SK-N-SH (cell line): ENCODE measurements around the gene RFX5. TPM values are rescaled to one million over a fixed set of nuclear protein-coding genes. Genes with fewer than 3 reads are reported as not detected.

Source experiments
- CTCF ChIA-PET: fragments of 300-600, 350-600 bp; formaldehyde crosslinking; extraction: SDS; loops from one replicate; lab custom pipeline; 2021; lab: Yijun Ruan, JAX
- POLR2A ChIA-PET: fragments of 350-600 bp; sonication (Branson Sonifier 250); formaldehyde crosslinking; extraction: SDS; loops from one replicate; lab custom pipeline; 2020; ENCODE audit warnings: antibody characterized with exemption, inconsistent platforms; lab: Yijun Ruan, JAX
- DNase-seq: peaks from one replicate; pipeline ENCODE4 v3.0.0; 2012
- H2AFZ ChIP-seq: fragments of 200-600 bp; sonication (generic); 2 replicates; pipeline ENCODE4 v1.8.1; 2016; ENCODE audit warnings: antibody characterized with exemption, mild to moderate bottlenecking, low read depth
- H3F3A ChIP-seq: fragments of 200-600 bp; sonication (generic); replicated peaks from 2 replicates; pipeline ENCODE3; 2016; ENCODE audit warnings: antibody characterized with exemption, mild to moderate bottlenecking; ENCODE audit not compliant: insufficient read depth
- H3K27ac ChIP-seq, 2 experiments: fragments of 200-500 bp in 1 of 2; fragments of 200-600 bp in 1 of 2; sonication (Bioruptor generic) in 1 of 2; sonication (generic), shearing (Covaris generic) in 1 of 2; 2 replicates each; pipeline versions ENCODE4 v1.5.1 to v1.6.1; 2014 to 2016; ENCODE audit warnings: low read depth in 2 of 2, inconsistent platforms in 1 of 2, low read length in 1 of 2, mild to moderate bottlenecking in 1 of 2, mixed read lengths in 1 of 2
- H3K27me3 ChIP-seq: fragments of 200-600 bp; sonication (generic), shearing (Covaris generic); 2 replicates; pipeline ENCODE4 v1.6.1; 2016; ENCODE audit warnings: mixed run types; ENCODE audit not compliant: insufficient read depth
- H3K36me3 ChIP-seq, 2 experiments: fragments of 200-500 bp in 1 of 2; fragments of 200-600 bp in 1 of 2; sonication (Bioruptor generic) in 1 of 2; sonication (generic) in 1 of 2; replicated peaks in 1 of 2; 2 replicates each; pipeline versions ENCODE3 to v1.5.1; 2014 to 2016; ENCODE audit warnings: low read length in 1 of 2, mild to moderate bottlenecking in 1 of 2; ENCODE audit not compliant: insufficient read depth in 2 of 2, control insufficient read depth in 1 of 2
- H3K4me1 ChIP-seq, 2 experiments: fragments of 200-500 bp in 1 of 2; fragments of 200-600 bp in 1 of 2; sonication (Bioruptor generic) in 1 of 2; sonication (generic), shearing (Covaris generic) in 1 of 2; 2 replicates each; pipeline versions ENCODE4 v1.5.1 to v1.6.1; 2014 to 2016; ENCODE audit warnings: low read depth in 1 of 2, low read length in 1 of 2, mixed run types in 1 of 2; ENCODE audit not compliant: insufficient read depth in 2 of 2, control insufficient read depth in 1 of 2
- H3K4me2 ChIP-seq: fragments of 200-600 bp; sonication (generic), shearing (Covaris generic); 2 replicates; pipeline ENCODE4 v1.6.1; 2017; ENCODE audit warnings: mixed run types
- H3K4me3 ChIP-seq, 2 experiments: fragments of 200-500 bp in 1 of 2; fragments of 200-600 bp in 1 of 2; sonication (Bioruptor generic) in 1 of 2; sonication (generic), shearing (Covaris generic) in 1 of 2; 2 replicates each; pipeline versions ENCODE4 v1.5.1 to v1.8.1; 2014 to 2016; ENCODE audit warnings: low read depth in 2 of 2, inconsistent platforms in 1 of 2, low read length in 1 of 2, mild to moderate bottlenecking in 1 of 2, mixed read lengths in 1 of 2, moderate library complexity in 1 of 2
- H3K79me2 ChIP-seq: fragments of 200-600 bp; sonication (generic); 2 replicates; pipeline ENCODE4 v1.8.1; 2017; ENCODE audit warnings: mild to moderate bottlenecking; ENCODE audit not compliant: insufficient read depth
- H3K9ac ChIP-seq: fragments of 200-600 bp; sonication (generic); 2 replicates; pipeline ENCODE4 v1.6.1; 2017; ENCODE audit warnings: mixed run types
- H3K9me2 ChIP-seq: fragments of 200-600 bp; sonication (generic); 2 replicates; pipeline ENCODE4 v1.6.1; 2017; ENCODE audit warnings: mixed run types
- H3K9me3 ChIP-seq: fragments of 200-600 bp; sonication (generic); 2 replicates; pipeline ENCODE4 v1.6.1; 2017; ENCODE audit warnings: mixed run types, mild to moderate bottlenecking, moderate library complexity
- H4K20me1 ChIP-seq: fragments of 200-600 bp; sonication (generic); 2 replicates; pipeline ENCODE4 v1.6.1; 2017; ENCODE audit warnings: mild to moderate bottlenecking, mixed run types; ENCODE audit not compliant: insufficient read depth
- CHD2 ChIP-seq: fragments of 150-350 bp; IDR thresholded peaks from 2 replicates; pipeline ENCODE4 v1.6.1; 2018; ENCODE audit warnings: low read length; ENCODE audit not compliant: partially characterized antibody
- EP300 ChIP-seq, 2 experiments: IDR thresholded peaks; 2 replicates each; pipeline versions ENCODE4 v1.4.0 to v1.6.1; 2012; ENCODE audit warnings: borderline replicate concordance in 1 of 2, low read depth in 1 of 2, low read length in 1 of 2
- FOSL2 ChIP-seq: IDR thresholded peaks from 2 replicates; pipeline ENCODE4 v1.4.0; 2012; ENCODE audit warnings: low read depth, mild to moderate bottlenecking, moderate library complexity, borderline replicate concordance
- FOXJ3 ChIP-seq: sonication (generic); formaldehyde crosslinking; IDR thresholded peaks from 2 replicates; pipeline ENCODE4 v1.5.1; 2020; ENCODE audit warnings: mild to moderate bottlenecking, missing genetic modification reagents
- GABPA ChIP-seq: IDR thresholded peaks from 2 replicates; pipeline ENCODE4 v1.4.0; 2012; ENCODE audit warnings: low read depth, mild to moderate bottlenecking
- GATA2 ChIP-seq: sonication (generic); formaldehyde crosslinking; IDR thresholded peaks from 2 replicates; pipeline ENCODE4 v1.5.0; 2020; ENCODE audit warnings: mild to moderate bottlenecking, missing genetic modification reagents
- IRF3 ChIP-seq: fragments of 150-350 bp; IDR thresholded peaks from 2 replicates; pipeline ENCODE4 v1.6.1; 2016; ENCODE audit warnings: mild to moderate bottlenecking, low read depth, low read length
- MEF2A ChIP-seq: IDR thresholded peaks from 2 replicates; pipeline ENCODE4 v1.4.0; 2012; ENCODE audit warnings: low read depth, borderline replicate concordance
- NFIC ChIP-seq: IDR thresholded peaks from 2 replicates; pipeline ENCODE4 v1.4.0; 2012; ENCODE audit warnings: borderline replicate concordance
- RCOR1 ChIP-seq: fragments of 150-350 bp; IDR thresholded peaks from 2 replicates; pipeline ENCODE4 v1.6.1; 2017; ENCODE audit warnings: antibody characterized with exemption, low read length
- REST ChIP-seq: IDR thresholded peaks from 2 replicates; pipeline ENCODE4 v1.6.1; 2012; ENCODE audit warnings: mild to moderate bottlenecking, low read depth, low read length, moderate library complexity
- RFX5 ChIP-seq: IDR thresholded peaks from 2 replicates; pipeline ENCODE4 v1.6.1; 2012; ENCODE audit warnings: mild to moderate bottlenecking, improper control_type of control experiment, low read length
- SIN3A ChIP-seq: IDR thresholded peaks from 2 replicates; pipeline ENCODE4 v1.6.1; 2012; ENCODE audit warnings: low read depth, mild to moderate bottlenecking, low read length, moderate library complexity, borderline replicate concordance
- USF1 ChIP-seq: IDR thresholded peaks from 2 replicates; pipeline ENCODE4 v1.4.0; 2012; ENCODE audit warnings: low read depth, borderline replicate concordance
- YY1 ChIP-seq: IDR thresholded peaks from 2 replicates; pipeline ENCODE4 v1.4.0; 2012; ENCODE audit warnings: low read depth, mild to moderate bottlenecking
- WGBS: methylation state at CpG from one replicate; pipeline ENCODE4 v1.1.6; 2017; ENCODE audit warnings: low lambda C conversion rate; 5-methylcytosine and 5-hydroxymethylcytosine counted together
- polyA plus RNA-seq, 3 experiments: library from polyadenylated mRNA; depleted of rRNA; stranded (reverse); fragments of >200 nt; gene quantifications; 2 replicates each; pipeline ENCODE4 v1.2.3, GENCODE V29; 2012

The RFX5 gene
- polyA plus RNA-seq, 1 of the 3 experiments (the other 2 are of a cell fraction): 29.1 TPM

GRCh38 chr1:151369621-151370048, 22.6 kb upstream of the RFX5 start:
- Histone ChIP-seq H3K4me1 (peaks cover 0 to 15% of the 10 kb centered on the region in 2 experiments; a peak in 1 of 4 replicates), H3K9me3 (no peaks in the 10 kb centered on the region), H3F3A (no peaks in the 10 kb centered on the region), H2AFZ (no peak overlapping the region), H3K27ac (no peak overlapping the region), H4K20me1 (no peaks in the 10 kb centered on the region), H3K9me2 (no peaks in the 10 kb centered on the region), H3K27me3 (no peaks in the 10 kb centered on the region), H3K36me3 (no peaks in the 10 kb centered on the region), H3K9ac (no peak overlapping the region), H3K79me2 (no peaks in the 10 kb centered on the region), H3K4me2 (no peak overlapping the region), H3K4me3 (no peak overlapping the region)
- DNase-seq: no peak
- WGBS: 90% methylated on average over 15 of the region's 15 CpGs
- ChIA-PET CTCF (interaction anchor here (1.4 to 2.7 kb wide), 4 partner anchors 13 to 69 kb away, joined by 3 to 12 read pairs (median 8); no protein-coding TSS in a partner anchor), POLR2A (interaction anchor here (1.1 kb wide), 1 partner anchor 30 kb away, joined by 3 read pairs; the partner anchor contains the start of gene PSMB4)
- TF ChIP-seq GATA2 (CRISPR knock-in tag): no peak
- TF ChIP-seq GABPA: no peak
- TF ChIP-seq FOXJ3 (CRISPR knock-in tag): no peak
- no peak for TF ChIP-seq FOSL2
- TF ChIP-seq NFIC: no peak
- TF ChIP-seq REST: no peak
- TF ChIP-seq IRF3: no peak
- TF ChIP-seq YY1: no peak
- no peak for TF ChIP-seq RFX5
- no peak for TF ChIP-seq MEF2A
- TF ChIP-seq CHD2: no peak
- TF ChIP-seq EP300 (IDR thresholded peaks at IDR 0.05; ENCODE audit: borderline replicate concordance in 1 of 2, low read depth in 1 of 2, low read length in 1 of 2): no peak

GRCh38 chr1:151369302-151369610, 22.2 kb upstream of the RFX5 start:
- Histone ChIP-seq H4K20me1 (no peaks in the 10 kb centered on the region), H3K79me2 (no peaks in the 10 kb centered on the region), H3K27me3 (no peaks in the 10 kb centered on the region), H2AFZ (no peak overlapping the region), H3K4me1 (peaks cover 0 to 15% of the 10 kb centered on the region in 2 experiments; a peak in 1 of 4 replicates), H3K9me2 (no peaks in the 10 kb centered on the region), H3K9ac (no peak overlapping the region), H3F3A (no peaks in the 10 kb centered on the region), H3K9me3 (no peaks in the 10 kb centered on the region), H3K27ac (no peak overlapping the region), H3K4me3 (no peak overlapping the region), H3K36me3 (no peaks in the 10 kb centered on the region), H3K4me2 (no peak overlapping the region)
- no peak for DNase-seq
- WGBS: 80% methylated on average over 7 of the region's 7 CpGs
- ChIA-PET POLR2A (no interaction called here), CTCF (interaction anchor here (1.4 to 2.5 kb wide), 3 partner anchors 13 to 68 kb away, joined by 3 to 10 read pairs (median 5); no protein-coding TSS in a partner anchor)
- TF ChIP-seq RCOR1: no peak
- TF ChIP-seq RFX5: no peak
- no peak for TF ChIP-seq IRF3
- no peak for TF ChIP-seq USF1
- no peak for TF ChIP-seq SIN3A
